Heart right ventricle (tissue), 16 donors: ENCODE measurements around the gene FZD1. TPM values are rescaled to one million over a fixed set of nuclear protein-coding genes. Genes with fewer than 3 reads are reported as not detected.

Source experiments
- ATAC-seq, 8 donors: fragments of 200-7000 bp; cut with Tn5 transposase; one replicate each; pipeline ENCODE4 v1.9.1; 2020; ENCODE audit warnings: mild to moderate bottlenecking in 8 of 8, moderate library complexity in 8 of 8, moderate number of reproducible peaks in 1 of 8
- DNase-seq, 2 donors: peaks; one replicate each; pipeline ENCODE4 v3.0.0-alpha.2; 2020
- H3K27ac ChIP-seq, 10 donors: fragments of 200-600 bp; sonication (generic) in 2 of 10; one replicate each; pipeline versions ENCODE4 v1.5.0 to v1.8.0; 2020 to 2022; ENCODE audit warnings: mild to moderate bottlenecking in 3 of 10
- H3K27me3 ChIP-seq, 7 donors: fragments of 200-600 bp; one replicate each; pipeline ENCODE4 v1.8.0; 2021 to 2022; ENCODE audit warnings: mild to moderate bottlenecking in 2 of 7
- H3K36me3 ChIP-seq, 9 donors: fragments of 200-600 bp; sonication (generic) in 1 of 9; one replicate each; pipeline versions ENCODE4 v1.5.0 to v1.8.0; 2020 to 2022; ENCODE audit warnings: mild to moderate bottlenecking in 2 of 9
- H3K4me1 ChIP-seq, 9 donors: fragments of 200-600 bp; sonication (generic) in 1 of 9; one replicate each; pipeline versions ENCODE4 v1.5.0 to v1.8.0; 2020 to 2022; ENCODE audit warnings: mild to moderate bottlenecking in 4 of 9
- H3K4me3 ChIP-seq, 10 donors: fragments of 200-600 bp; sonication (generic) in 2 of 10; one replicate each; pipeline versions ENCODE4 v1.5.0 to v1.8.0; 2020 to 2022; ENCODE audit warnings: mild to moderate bottlenecking in 7 of 10, moderate library complexity in 2 of 10
- H3K9me3 ChIP-seq, 11 donors: fragments of 200-600 bp in 10 of 11; sonication (generic) in 2 of 11; one replicate each; pipeline versions ENCODE4 v1.5.0 to v1.8.0; 2013 to 2022; ENCODE audit warnings: mild to moderate bottlenecking in 2 of 11, control low read depth in 1 of 11, moderate library complexity in 1 of 11
- WGBS, 2 donors: extraction: QIAGEN DNeasy Blood & Tissue Kit; methylation state at CpG; one replicate each; pipeline ENCODE4 v1.1.7; 2013; ENCODE audit warnings: inconsistent platforms in 1 of 2; 5-methylcytosine and 5-hydroxymethylcytosine counted together
- intact Hi-C, 10 donors: fragments of 100-400 bp; cut with DNase I; formaldehyde crosslinking; loops; one replicate each; pipeline versions ENCODE4 v1.11.1 to v1.14.2; 2022
- polyA plus RNA-seq, 2 donors: library from polyadenylated mRNA; stranded (reverse); fragments of 200-250 nt; gene quantifications; one replicate each; pipeline ENCODE4 v1.2.3, GENCODE V29; 2013
- total RNA-seq, 10 donors: library from RNA; stranded (reverse); fragmentation: NEBNext Ultra II Directional in 3 of 10; extraction: Animal tissue kit (Norgen Biotek cat#: 25700) in 3 of 10; gene quantifications; one replicate each; pipeline versions ENCODE4 v1.2.1 to v1.2.4, GENCODE V29; 2021 to 2023
- TF ChIP-seq, protein P1 (sequence below), 9 donors: fragments of 200-600 bp; sonication (generic) in 2 of 9; IDR thresholded peaks; one replicate each; pipeline versions ENCODE4 v1.5.0 to v1.8.0; 2021 to 2022; ENCODE audit warnings: antibody characterized with exemption in 9 of 9, mild to moderate bottlenecking in 5 of 9, moderate library complexity in 1 of 9
- donor health status: Arrhythmogenic right ventricular cardiomyopathy.
- donor health status: ischemic (EF 13 %, LVEDD 7.1; RV severe dilation, severe dysfunction).
- donor health status: healthy with polysubstance abuse.
- donor health status: DM: no; HTN: yes; CAD: no.
- donor health status: DM: no; HTN: no; CAD: no.
- donor health status: ischemic (EF 25% LVEDD 6.9; RV normal size, moderate dysfunction).
- donor health status: ischemic (EF 25% LVEDD 5.7; RV mildly dilated, moderate dysfunction).
- donor health status: healthy.
- donor health status: DM: yes; HTN: yes; CAD: no.
- donor health status: Ischemic cardiomyopathy.
- donor health status: ischemic (EF 35%, LVEDD 5.7; RV mildly dilated, moderate dysfunction).
- donor health status: nonischemic (EF 11% LVEDD 7.7; RV severe dilation, severe dysfunction).
- donor health status: DM: yes; HTN: yes; CAD: no.
- donor health status: PGD.
- donor health status: ischemic (EF 29% LVEDD 5.4; RV normal size, mild dysfunction).
- donor health status: nonischemic (EF 23%, LVEDD 6.1; RV moderate dilation, normal function).

FZD1 gene
- total and polyA plus RNA-seq, 12 donors = 3.8 to 36.0 (median 15.6) TPM

DNA sequence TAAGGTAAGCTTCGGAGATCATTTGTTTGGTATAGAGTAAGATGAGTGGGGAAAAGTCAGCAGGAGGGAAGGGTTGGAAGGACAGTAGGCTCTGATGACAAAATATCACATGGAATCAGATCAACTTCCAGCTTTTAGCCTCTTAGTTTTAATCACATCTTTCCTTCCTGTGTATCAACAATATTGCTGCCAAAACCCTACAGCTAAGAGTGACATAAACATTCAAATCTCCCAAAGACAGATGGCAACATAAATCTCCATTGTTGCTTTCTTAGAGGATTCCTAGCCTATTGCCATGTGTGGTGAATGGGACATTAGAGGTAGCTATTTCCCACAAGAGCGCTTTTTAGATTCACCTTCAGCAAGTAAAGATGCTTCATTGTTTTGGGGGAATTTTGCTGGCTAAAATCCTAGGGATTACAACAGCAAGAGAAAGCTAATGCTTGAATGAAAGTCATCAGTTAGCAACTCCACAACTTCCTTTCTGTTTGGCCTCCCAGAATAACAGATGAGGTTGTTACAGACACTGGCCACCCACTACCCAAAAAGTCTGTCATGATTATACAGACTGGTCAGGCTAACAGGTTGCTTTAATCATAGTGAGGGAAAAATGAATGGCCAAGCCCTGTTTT is 35.2 kb upstream of the FZD1 start:
- Histone ChIP-seq H3K4me1 (no peaks in the 10 kb centered on the region), H3K9me3 (no peaks in the 10 kb centered on the region), H3K4me3 (no peak overlapping the region), H3K27ac (no peak overlapping the region), H3K27me3 (peaks cover 0 to 12% (median 0%) of the 10 kb centered on the region in 7 donors), H3K36me3 (no peaks in the 10 kb centered on the region)
- intact Hi-C loops = no loop called here
- TF ChIP-seq, protein P1, sequence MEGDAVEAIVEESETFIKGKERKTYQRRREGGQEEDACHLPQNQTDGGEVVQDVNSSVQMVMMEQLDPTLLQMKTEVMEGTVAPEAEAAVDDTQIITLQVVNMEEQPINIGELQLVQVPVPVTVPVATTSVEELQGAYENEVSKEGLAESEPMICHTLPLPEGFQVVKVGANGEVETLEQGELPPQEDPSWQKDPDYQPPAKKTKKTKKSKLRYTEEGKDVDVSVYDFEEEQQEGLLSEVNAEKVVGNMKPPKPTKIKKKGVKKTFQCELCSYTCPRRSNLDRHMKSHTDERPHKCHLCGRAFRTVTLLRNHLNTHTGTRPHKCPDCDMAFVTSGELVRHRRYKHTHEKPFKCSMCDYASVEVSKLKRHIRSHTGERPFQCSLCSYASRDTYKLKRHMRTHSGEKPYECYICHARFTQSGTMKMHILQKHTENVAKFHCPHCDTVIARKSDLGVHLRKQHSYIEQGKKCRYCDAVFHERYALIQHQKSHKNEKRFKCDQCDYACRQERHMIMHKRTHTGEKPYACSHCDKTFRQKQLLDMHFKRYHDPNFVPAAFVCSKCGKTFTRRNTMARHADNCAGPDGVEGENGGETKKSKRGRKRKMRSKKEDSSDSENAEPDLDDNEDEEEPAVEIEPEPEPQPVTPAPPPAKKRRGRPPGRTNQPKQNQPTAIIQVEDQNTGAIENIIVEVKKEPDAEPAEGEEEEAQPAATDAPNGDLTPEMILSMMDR (IDR thresholded peaks at IDR 0.05) = no peak
- DNase-seq = no peak
- no peak for ATAC-seq
- WGBS, 2 donors = 88 to 97% methylated on average over 2 of the region's 2 CpGs

DNA sequence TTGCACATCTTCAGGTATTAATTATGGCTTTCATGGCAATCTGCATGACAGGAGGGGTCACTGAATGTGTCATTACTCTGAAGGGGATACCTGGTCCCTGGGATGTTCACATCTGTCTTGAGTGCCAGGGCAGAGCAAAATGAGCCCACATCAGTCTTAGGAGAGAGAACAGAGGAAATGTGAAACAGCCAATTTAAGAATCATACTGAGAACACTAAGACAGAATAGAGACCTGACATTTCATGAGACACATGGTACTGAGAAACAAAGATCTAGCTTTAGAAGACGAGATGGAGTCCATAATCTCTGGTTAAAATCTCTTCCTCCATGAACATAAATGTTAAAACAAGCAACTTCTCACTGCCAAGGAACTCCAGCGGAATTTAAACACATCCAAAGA is 34.1 kb upstream of the FZD1 start:
- no peak overlapping the region for H3K4me3 ChIP-seq
- no peaks in the 10 kb centered on the region for H3K36me3 ChIP-seq
- WGBS, 2 donors = 92% methylated on average over 2 of the region's 2 CpGs
- ATAC-seq = no peak
- H3K4me1 ChIP-seq = no peaks in the 10 kb centered on the region
- TF ChIP-seq, protein P1 (IDR thresholded peaks at IDR 0.05) = no peak
- intact Hi-C loops = no loop called here
- H3K27ac ChIP-seq = no peak overlapping the region
- peaks cover 0 to 12% (median 0%) of the 10 kb centered on the region in 7 donors for H3K27me3 ChIP-seq
- H3K9me3 ChIP-seq = no peaks in the 10 kb centered on the region
- DNase-seq = no peak

DNA sequence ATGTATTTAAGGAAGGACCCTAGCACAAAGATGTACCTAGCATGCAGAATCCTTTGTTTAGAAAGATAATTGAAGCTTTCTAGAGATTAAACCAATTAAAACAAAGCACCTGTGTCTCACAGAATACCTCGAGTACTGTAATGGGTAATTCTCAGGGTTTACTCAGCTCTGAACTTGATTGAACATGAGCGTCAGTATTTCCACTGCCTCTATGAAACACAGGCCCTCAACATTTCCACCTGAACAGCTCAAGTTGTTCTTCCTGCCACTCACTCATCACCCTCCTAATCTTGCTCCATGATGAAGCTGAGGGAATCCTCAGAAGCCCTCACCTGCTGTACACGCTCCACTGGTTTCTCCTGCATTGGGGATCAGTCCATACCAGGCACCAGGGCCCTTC is 33.7 kb upstream of the FZD1 start:
- H3K9me3 ChIP-seq = no peaks in the 10 kb centered on the region
- H3K27me3 ChIP-seq = peaks cover 0 to 12% (median 0%) of the 10 kb centered on the region in 7 donors
- H3K36me3 ChIP-seq = no peaks in the 10 kb centered on the region
- intact Hi-C loops = no loop called here
- DNase-seq (no peak), ATAC-seq (no peak)
- H3K4me3 ChIP-seq = no peak overlapping the region
- H3K27ac ChIP-seq = no peak overlapping the region
- 76 to 88% methylated on average over 3 of the region's 3 CpGs for WGBS, 2 donors
- TF ChIP-seq, protein P1 (IDR thresholded peaks at IDR 0.05) = no peak
- no peaks in the 10 kb centered on the region for H3K4me1 ChIP-seq

DNA sequence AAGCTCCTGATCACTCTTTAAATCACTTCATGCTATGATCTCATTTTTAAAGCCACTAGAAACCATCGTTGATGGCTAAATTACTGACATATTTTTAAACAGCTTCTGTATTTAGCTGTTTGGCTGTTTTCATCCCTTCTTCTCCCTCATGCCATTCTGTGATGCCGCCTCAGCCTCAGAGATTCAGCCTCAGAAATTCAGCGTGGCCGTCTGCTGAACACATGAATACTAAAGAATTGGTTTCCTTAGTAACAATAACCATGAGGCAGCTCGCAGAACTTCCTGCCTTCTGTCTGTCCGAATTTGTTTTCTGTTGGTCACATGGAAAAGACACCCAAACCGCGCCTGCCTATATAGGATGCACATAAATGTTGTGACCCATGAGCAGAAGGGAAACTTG is 31.0 kb upstream of the FZD1 start:
- H3K9me3 ChIP-seq = no peaks in the 10 kb centered on the region
- intact Hi-C loops = no loop called here
- H3K4me3 ChIP-seq = no peak overlapping the region
- DNase-seq = no peak
- no peak overlapping the region for H3K27ac ChIP-seq
- 72 to 75% methylated on average over 8 of the region's 8 CpGs for WGBS, 2 donors
- no peaks in the 10 kb centered on the region for H3K4me1 ChIP-seq
- TF ChIP-seq, protein P1 (IDR thresholded peaks at IDR 0.05) = no peak
- peaks cover 0 to 12% (median 0%) of the 10 kb centered on the region in 7 donors for H3K27me3 ChIP-seq
- H3K36me3 ChIP-seq = no peaks in the 10 kb centered on the region
- no peak for ATAC-seq
